ENCODE results near the gene EEF1AKMT1. TPM values are rescaled to one million over a fixed set of nuclear protein-coding genes. Genes with fewer than 3 reads are reported as not detected.

EEF1AKMT1 gene
- total and polyA plus RNA-seq, 4 donors = 4.2 to 11.2 (median 4.9) TPM

GRCh38 chr13:20686863-20687579, 86.7 kb downstream of the EEF1AKMT1 start:
- Histone ChIP-seq H3K4me3 (ENCODE audit: low read depth in 1 of 3, low read length in 3 of 3) (no peak overlapping the region), H3K9ac (ENCODE audit: low read depth in 1 of 2, low read length in 2 of 2) (no peak overlapping the region), H3K36me3 (ENCODE audit: control insufficient read depth in 4 of 4, insufficient read depth in 3 of 4, low read depth in 1 of 4, low read length in 3 of 4) (peaks cover 1 to 10% (median 5%) of the 10 kb centered on the region in 4 donors), H3K9me3 (ENCODE audit: control insufficient read depth in 4 of 4, low read length in 3 of 4) (no peaks in the 10 kb centered on the region), H3K27ac (ENCODE audit: low read depth in 1 of 2, low read length in 2 of 2) (no peak overlapping the region), H3K27me3 (ENCODE audit: control insufficient read depth in 4 of 4, insufficient read depth in 4 of 4, low read length in 3 of 4) (no peaks in the 10 kb centered on the region), H3K4me1 (ENCODE audit: control insufficient read depth in 4 of 4, insufficient read depth in 4 of 4, low read length in 3 of 4) (no peaks in the 10 kb centered on the region)
- TF ChIP-seq NR2F2 (IDR thresholded peaks at IDR 0.05) (no peak), GABPA (IDR thresholded peaks at IDR 0.05 in 1 of 2, conservative IDR thresholded peaks at IDR 0.05 in 1 of 2) (no peak), HNF4G (IDR thresholded peaks at IDR 0.05) (no peak), FOXA2 (IDR thresholded peaks at IDR 0.05) (no peak), ZBTB33 (IDR thresholded peaks at IDR 0.05) (no peak), SP1 (IDR thresholded peaks at IDR 0.05) (no peak), FOXA1 (IDR thresholded peaks at IDR 0.05) (no peak), RXRA (IDR thresholded peaks at IDR 0.05) (no peak), JUND (IDR thresholded peaks at IDR 0.05) (no peak)
- DNase-seq (ENCODE audit: low spot score) = no peak
- 88% methylated on average over 4 of the region's 4 CpGs for WGBS

GRCh38 chr13:20686167-20686566, 87.6 kb downstream of the EEF1AKMT1 start:
- no peaks in the 10 kb centered on the region for H3K4me1 ChIP-seq (ENCODE audit: control insufficient read depth in 4 of 4, insufficient read depth in 4 of 4, low read length in 3 of 4)
- WGBS = 96% methylated on average over 1 of the region's 1 CpG
- no peak overlapping the region for H3K27ac ChIP-seq (ENCODE audit: low read depth in 1 of 2, low read length in 2 of 2)
- peaks cover 1 to 7% (median 4%) of the 10 kb centered on the region in 4 donors for H3K36me3 ChIP-seq (ENCODE audit: control insufficient read depth in 4 of 4, insufficient read depth in 3 of 4, low read depth in 1 of 4, low read length in 3 of 4)
- no peak for TF ChIP-seq RAD21 (IDR thresholded peaks at IDR 0.05)
- no peak for TF ChIP-seq GABPA (IDR thresholded peaks at IDR 0.05 in 1 of 2, conservative IDR thresholded peaks at IDR 0.05 in 1 of 2)
- TF ChIP-seq ATF3 (IDR thresholded peaks at IDR 0.05) = no peak
- TF ChIP-seq SP1 (IDR thresholded peaks at IDR 0.05) = no peak
- TF ChIP-seq FOXA2 (IDR thresholded peaks at IDR 0.05) = no peak
- no peak for TF ChIP-seq RXRA (IDR thresholded peaks at IDR 0.05)
- TF ChIP-seq FOXA1 (IDR thresholded peaks at IDR 0.05) = no peak
- TF ChIP-seq NR2F2 (IDR thresholded peaks at IDR 0.05) = no peak
- TF ChIP-seq REST (IDR thresholded peaks at IDR 0.05) = no peak
- no peak for TF ChIP-seq CTCF (IDR thresholded peaks at IDR 0.05; ENCODE audit: low read depth, low read length, missing input control)
- TF ChIP-seq MAX (IDR thresholded peaks at IDR 0.05) = no peak
- no peak for TF ChIP-seq YY1 (IDR thresholded peaks at IDR 0.05)
- TF ChIP-seq ZBTB33 (IDR thresholded peaks at IDR 0.05) = no peak
- no peak for TF ChIP-seq HNF4A (conservative IDR thresholded peaks at IDR 0.05)
- no peak for TF ChIP-seq JUND (IDR thresholded peaks at IDR 0.05)
- H3K9ac ChIP-seq (ENCODE audit: low read depth in 1 of 2, low read length in 2 of 2) = no peak overlapping the region
- no peak for DNase-seq (ENCODE audit: low spot score)
- H3K9me3 ChIP-seq (ENCODE audit: control insufficient read depth in 4 of 4, low read length in 3 of 4) = no peaks in the 10 kb centered on the region
- no peaks in the 10 kb centered on the region for H3K27me3 ChIP-seq (ENCODE audit: control insufficient read depth in 4 of 4, insufficient read depth in 4 of 4, low read length in 3 of 4)
- H3K4me3 ChIP-seq (ENCODE audit: low read depth in 1 of 3, low read length in 3 of 3) = no peak overlapping the region

All from liver (tissue), 9 donors.